Amygdala (tissue), 56 donors: Measurements from ENCODE around the gene STYXL1.

Experiments used
- DNase-seq, 56 donors: peaks; one replicate each; lab custom pipeline; 2025; lab: John Stamatoyannopoulos, UW

Gene STYXL1

DNA sequence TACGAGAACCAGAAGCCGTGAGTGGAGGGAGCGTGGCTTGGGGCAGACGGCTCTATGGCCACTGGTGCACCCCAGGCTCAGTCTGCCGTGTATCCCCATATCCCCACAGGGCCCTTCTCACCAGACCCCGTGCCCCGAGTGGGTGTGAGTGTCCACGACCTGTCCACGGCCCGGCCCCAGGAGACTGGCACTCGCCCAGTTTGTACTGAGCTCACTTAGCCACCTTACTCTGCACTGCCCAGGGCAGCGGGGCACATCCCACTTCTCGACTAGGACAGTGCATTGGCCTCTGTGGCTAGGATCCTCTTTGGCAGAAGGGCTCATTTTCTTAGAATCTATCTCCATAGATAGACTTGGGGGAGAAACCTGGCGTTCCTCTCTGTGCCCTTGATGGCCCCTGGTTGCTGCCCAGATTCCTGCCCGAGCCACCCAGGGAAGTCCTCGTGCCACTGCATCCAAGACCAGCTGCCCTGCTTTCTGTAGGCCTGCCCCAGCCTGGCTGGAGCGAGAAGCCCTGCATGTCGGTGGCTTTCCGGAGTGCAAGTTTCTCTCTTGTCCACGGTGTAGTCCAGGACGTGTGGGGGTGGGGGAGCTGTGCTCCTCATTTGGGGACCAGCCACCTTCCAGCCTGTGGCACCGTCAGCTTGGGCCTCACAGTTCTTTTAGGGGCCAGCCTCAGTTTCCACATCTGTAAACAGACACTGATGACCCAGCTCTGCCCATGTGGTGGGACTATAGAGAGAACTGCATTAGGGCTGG lies 65.3 kb downstream of the STYXL1 start:
- no peak for DNase-seq

DNA sequence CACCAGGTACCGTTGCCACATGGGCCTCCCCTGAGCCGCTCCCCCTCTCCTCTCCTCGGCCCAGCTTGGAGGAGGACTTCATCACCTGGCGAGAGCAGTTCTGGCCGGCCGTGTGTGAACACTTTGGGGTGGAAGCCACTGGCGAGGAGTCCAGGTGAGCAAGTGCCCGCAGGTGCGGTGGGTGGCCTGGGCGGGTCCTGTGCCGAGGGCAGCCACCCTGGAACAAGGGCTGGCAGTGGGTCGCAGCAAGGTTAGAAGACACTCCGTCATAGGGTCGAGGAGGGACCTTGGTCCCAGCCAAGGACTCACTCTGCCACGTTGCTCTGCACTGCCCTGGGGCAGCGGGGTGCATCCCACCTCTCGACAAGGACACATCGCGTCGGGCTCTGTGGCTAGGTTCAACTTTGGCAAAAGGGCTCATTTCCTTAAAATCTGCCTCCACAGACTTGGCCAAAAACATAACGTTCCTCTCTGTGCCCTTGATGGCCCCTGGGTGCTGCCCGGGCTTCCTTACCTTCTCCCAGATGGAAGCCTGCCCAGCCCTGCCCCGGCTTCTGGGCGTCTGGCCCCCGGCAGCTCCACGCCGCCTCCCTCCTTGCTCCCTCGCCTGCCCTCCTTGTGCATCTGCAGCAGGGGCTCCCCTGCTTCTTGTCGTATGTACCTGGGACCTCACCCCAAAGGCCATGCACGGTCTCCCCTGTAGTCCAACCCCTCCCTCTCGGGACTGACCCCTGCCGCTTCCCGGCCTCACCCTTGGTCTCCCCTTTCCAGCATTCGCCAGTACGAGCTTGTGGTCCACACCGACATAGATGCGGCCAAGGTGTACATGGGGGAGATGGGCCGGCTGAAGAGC lies 66.1 kb downstream of the STYXL1 start:
- no peak for DNase-seq

DNA sequence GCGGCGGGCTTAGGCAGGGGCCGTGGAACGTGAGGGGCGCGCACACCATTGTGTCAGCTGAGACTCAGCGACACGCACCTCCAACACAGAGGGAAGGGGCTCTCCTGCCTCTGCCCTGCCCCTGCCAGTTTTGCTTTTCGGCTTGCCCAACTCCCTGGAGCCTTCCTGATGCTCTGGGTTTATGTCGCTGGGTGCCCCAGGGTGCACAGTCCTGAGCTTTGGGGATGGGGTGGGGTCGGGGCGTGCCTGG lies 66.7 kb downstream of the STYXL1 start:
- no peak for DNase-seq

GRCh38 chr7:75980430-75981202 lies 67.2 kb downstream of the STYXL1 start:
- no peak for DNase-seq

DNA sequence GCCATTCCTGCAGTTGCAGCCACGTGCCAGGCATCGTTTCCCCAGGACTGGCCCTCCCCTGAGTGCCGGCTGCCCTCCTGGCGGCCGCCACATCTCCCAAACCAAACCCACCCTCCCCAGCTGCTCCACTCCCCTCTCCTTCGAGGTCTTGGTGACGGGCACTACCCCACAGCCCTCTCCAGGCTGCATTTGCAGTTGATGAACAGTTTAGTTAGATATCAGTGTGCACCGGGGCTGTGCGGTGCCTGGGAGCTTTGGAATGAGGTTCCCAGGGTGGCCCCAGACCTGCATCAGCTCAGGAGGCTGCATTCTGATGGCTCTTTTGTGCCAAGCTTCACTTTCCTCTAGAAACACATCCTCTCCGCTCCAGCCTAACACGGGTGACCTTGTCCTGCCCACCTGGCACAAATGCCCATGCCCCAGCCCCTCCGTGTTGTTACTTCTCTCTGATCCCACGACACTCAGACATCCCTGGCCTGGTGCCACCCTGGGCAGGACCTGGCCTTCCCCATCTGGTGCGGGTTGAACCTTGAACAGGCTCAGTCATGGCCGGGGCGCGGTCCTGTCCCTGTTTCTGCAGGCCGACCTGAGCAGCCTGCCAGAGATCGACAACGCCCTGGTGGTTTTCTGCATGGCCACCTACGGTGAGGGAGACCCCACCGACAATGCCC lies 67.9 kb downstream of the STYXL1 start:
- no peak for DNase-seq

GRCh38 chr7:75977743-75978142 lies 70.1 kb downstream of the STYXL1 start:
- DNase-seq = peak in 1 of 56 donors; percentile 27

GRCh38 chr7:75971961-75972763 lies 75.6 kb downstream of the STYXL1 start:
- no peak for DNase-seq

DNA sequence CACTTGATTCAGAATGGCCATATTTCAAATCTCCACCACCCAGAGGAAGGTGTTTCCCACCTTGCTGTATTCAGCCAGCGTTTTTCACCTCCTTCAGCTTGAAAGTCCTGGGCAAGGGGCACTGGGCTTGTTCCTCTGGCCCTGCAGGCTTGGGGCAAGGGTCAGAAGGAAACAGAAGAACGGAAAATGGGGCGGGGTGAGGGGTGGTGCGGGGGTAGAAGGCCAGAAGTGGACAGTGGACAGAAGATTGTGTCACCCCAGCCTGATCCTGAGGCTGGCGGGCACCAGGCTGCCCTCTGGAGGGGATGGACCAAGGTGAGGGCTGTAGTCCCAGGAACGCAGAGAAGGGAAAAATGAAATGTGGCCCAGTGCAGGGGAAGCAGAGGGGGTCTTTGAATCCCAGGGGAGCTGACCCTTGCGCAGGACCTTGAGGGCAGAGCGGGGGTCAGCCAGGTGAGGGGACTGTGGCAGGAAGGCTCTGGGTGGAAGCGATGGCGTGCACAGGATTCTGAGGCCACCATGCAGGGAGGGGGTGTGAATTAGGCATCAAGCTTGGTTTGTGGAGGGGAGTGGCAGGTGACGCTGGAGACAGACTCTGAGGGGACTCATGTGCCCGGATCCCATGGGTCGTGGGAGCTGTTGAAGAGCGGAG lies 76.4 kb downstream of the STYXL1 start:
- no peak for DNase-seq

- DNase-seq = no peak
Measured at GRCh38 chr7:75969704-75970498, 77.9 kb downstream of the STYXL1 start.

GRCh38 chr7:75969182-75969581 lies 78.6 kb downstream of the STYXL1 start:
- peak in 1 of 56 donors; percentile 41 for DNase-seq

GRCh38 chr7:75968561-75969001 lies 79.2 kb downstream of the STYXL1 start:
- DNase-seq = peak in 46 of 56 donors; percentile 17 to 88 (median 60)

DNA sequence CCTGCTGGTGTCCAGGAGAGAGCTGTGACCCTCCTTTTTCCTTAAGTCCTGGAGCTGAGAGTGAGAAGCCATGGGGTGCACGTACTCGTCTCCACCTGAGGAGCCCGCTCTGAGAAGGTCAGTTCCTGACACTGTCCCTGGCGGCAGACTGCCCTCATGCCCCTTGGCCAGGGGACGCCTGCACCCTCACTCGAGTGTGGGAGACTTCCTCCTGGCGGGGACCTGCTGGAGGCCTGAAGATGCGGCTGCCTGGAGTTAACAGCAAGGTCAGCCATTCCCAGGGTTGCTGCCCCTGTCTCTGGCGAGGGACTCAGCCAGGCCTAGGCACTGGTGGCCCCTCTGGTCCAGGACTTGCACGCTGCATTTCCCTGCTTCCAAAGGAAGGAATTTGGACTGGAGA lies 79.8 kb downstream of the STYXL1 start:
- no peak for DNase-seq

GRCh38 chr7:75967487-75967997 lies 80.3 kb downstream of the STYXL1 start:
- no peak for DNase-seq

DNA sequence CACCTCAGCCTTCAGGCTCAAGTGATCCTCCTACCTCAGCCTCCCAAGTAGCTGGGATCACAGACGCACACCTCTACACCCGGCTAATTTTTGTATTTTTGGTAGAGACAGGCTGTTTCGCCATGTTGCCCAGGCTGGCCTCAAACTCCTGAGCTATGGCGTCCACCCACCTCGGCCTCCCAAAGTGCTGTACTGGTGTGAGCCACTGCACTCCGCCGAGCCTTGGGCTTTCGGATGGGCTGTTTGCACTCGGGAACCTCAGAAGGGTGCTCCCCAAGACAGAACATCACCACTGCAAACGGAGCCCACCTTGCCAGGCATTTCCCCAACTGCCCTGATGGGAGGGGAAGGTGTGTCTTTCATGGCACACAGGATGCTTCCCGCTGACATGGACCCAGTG lies 80.7 kb downstream of the STYXL1 start:
- no peak for DNase-seq

GRCh38 chr7:75966190-75966961 lies 81.4 kb downstream of the STYXL1 start:
- DNase-seq = peak in 18 of 56 donors; percentile 22 to 69 (median 43)

DNA sequence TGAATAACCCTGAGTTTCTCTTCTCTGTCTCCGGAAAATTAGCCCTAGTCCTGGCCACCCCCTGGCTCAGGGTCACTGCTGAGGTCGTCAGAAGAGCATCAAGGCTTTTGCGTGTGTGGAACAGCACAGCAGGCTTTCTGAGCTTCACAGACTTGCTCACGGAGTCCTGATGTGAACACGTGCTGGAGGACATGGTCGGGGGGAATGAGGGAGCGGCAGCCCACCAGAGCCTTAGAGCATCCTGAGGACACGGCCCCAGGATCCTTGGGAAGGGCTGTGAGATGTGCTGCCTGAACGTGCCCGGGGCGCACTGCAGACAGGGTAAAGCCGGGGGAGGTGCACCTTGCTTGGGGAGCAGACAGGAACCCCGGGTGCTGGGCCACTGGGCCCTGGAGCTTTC lies 82.2 kb downstream of the STYXL1 start:
- DNase-seq = no peak

DNA sequence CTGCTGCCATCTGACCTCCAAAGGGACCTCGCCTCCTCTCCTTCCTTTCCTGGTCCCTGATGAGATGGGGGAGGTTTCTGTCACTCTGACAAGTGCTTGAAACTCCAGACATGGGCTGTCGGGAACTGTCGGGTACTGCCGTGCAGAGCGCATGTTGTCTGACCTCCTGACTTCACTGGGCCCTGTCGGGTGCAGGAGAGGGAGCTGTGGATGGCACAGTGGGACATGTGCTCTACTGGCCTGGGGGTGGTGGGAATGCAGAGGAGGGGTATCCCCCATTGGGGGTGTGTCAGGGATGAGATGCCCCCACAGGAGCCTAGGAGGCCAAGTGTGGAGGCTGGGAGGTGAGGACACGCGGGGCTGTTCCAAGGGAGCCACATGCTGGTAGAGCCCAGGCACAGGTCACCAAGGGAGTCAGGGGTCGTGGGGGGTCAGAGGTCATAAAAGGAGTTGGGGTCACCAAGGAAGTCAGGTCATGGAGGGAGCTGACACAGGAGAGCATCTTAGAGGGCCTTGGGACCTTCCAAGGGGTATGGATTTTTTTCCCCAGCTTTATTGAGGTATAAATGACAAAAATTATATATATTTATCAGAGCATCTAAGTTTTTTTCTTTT lies 84.3 kb downstream of the STYXL1 start:
- DNase-seq = no peak
